ENCODE results near the gene EFNA3.

- TF ChIP-seq POLR2AphosphoS5 (IDR thresholded peaks at IDR 0.05) (no peak), RAD21 (conservative IDR thresholded peaks at IDR 0.05) (no peak), CTCF (IDR thresholded peaks at IDR 0.05; ENCODE audit: poor library complexity, severe bottlenecking) (no peak), EP300 (conservative IDR thresholded peaks at IDR 0.05; ENCODE audit: poor library complexity, severe bottlenecking) (no peak)
These were observed 20.8 kb upstream of the EFNA3 start for GRCh38 chr1:155057788-155058211.

Measured in neural cell (in vitro differentiated cells).